NB4 (cell line): Measurements from ENCODE around the gene CCT6A.

ENCODE experiments used
- POLR2A ChIP-seq: IDR thresholded peaks from 2 replicates; pipeline ENCODE4 v1.6.1; 2011; ENCODE audit warnings: mild to moderate bottlenecking; ENCODE audit not compliant: insufficient read length; ENCODE audit errors: extremely low read depth
- TF ChIP-seq, protein P1 (sequence below): IDR thresholded peaks from one replicate; pipeline ENCODE4 v1.5.1; 2012; ENCODE audit warnings: low read depth, low read length

DNA sequence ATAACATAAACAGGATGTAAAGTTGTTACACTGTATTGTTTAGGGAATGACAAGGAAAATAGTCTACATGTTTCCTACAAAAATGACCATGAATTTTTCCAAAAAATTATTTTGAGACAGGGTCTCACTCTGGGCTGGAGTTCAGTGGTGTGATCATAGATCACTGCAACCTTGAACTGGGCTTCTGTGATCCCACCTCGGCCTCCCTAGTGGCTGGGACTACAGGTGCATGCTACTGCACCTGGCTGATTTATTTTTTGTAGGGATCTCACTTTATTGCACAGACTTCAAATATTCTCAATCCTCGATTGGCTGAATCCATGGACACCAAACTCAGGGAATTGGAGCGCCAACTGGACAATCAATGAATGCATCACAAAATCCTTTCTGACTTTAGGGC is 48.1 kb downstream of the CCT6A start:
- TF ChIP-seq, protein P1, sequence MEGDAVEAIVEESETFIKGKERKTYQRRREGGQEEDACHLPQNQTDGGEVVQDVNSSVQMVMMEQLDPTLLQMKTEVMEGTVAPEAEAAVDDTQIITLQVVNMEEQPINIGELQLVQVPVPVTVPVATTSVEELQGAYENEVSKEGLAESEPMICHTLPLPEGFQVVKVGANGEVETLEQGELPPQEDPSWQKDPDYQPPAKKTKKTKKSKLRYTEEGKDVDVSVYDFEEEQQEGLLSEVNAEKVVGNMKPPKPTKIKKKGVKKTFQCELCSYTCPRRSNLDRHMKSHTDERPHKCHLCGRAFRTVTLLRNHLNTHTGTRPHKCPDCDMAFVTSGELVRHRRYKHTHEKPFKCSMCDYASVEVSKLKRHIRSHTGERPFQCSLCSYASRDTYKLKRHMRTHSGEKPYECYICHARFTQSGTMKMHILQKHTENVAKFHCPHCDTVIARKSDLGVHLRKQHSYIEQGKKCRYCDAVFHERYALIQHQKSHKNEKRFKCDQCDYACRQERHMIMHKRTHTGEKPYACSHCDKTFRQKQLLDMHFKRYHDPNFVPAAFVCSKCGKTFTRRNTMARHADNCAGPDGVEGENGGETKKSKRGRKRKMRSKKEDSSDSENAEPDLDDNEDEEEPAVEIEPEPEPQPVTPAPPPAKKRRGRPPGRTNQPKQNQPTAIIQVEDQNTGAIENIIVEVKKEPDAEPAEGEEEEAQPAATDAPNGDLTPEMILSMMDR, result no peak
- no peak for TF ChIP-seq POLR2A
